Mesendoderm (in vitro differentiated cells): ENCODE measurements around the gene GNG14.

ENCODE experiments used
- DNase-seq: peaks from one replicate; pipeline ENCODE4 v3.0.0; 2013
- H2AK5ac ChIP-seq: 2 replicates; pipeline ENCODE4 v1.6.1; 2013; ENCODE audit warnings: low read length, inconsistent platforms
- H2BK120ac ChIP-seq: 2 replicates; pipeline ENCODE4 v1.6.1; 2013; ENCODE audit warnings: low read depth, mild to moderate bottlenecking, low read length, moderate library complexity, mixed read lengths
- H2BK15ac ChIP-seq: replicated peaks from 2 replicates; pipeline ENCODE4 v1.6.1; 2013; ENCODE audit warnings: low read depth, mild to moderate bottlenecking, moderate library complexity
- H2BK5ac ChIP-seq: 2 replicates; pipeline ENCODE4 v1.6.1; 2013; ENCODE audit warnings: low read length, inconsistent platforms
- H3K18ac ChIP-seq: 2 replicates; pipeline ENCODE4 v1.6.1; 2013; ENCODE audit warnings: mild to moderate bottlenecking, low read length, mixed read lengths
- H3K23ac ChIP-seq: one replicate; pipeline ENCODE4 v1.6.1; 2013; ENCODE audit warnings: low read length
- H3K27ac ChIP-seq: 2 replicates; pipeline ENCODE4 v1.5.1; 2013; ENCODE audit warnings: low read depth, mild to moderate bottlenecking, inconsistent platforms, low read length, moderate library complexity
- H3K27me3 ChIP-seq: 2 replicates; pipeline ENCODE4 v1.6.1; 2013; ENCODE audit warnings: low read length, control low read depth, mild to moderate bottlenecking, inconsistent platforms; ENCODE audit not compliant: insufficient read depth, poor library complexity
- H3K36me3 ChIP-seq: 2 replicates; pipeline ENCODE4 v1.6.1; 2013; ENCODE audit warnings: low read length, inconsistent platforms; ENCODE audit not compliant: control insufficient read depth, insufficient read depth
- H3K4ac ChIP-seq: one replicate; pipeline ENCODE4 v1.6.1; 2013; ENCODE audit warnings: low read depth, mild to moderate bottlenecking, low read length, moderate library complexity
- H3K4me1 ChIP-seq: 2 replicates; pipeline ENCODE4 v1.6.1; 2013; ENCODE audit warnings: low read depth, low read length, inconsistent platforms; ENCODE audit not compliant: control insufficient read depth
- H3K4me2 ChIP-seq: 2 replicates; pipeline ENCODE4 v1.6.1; 2013; ENCODE audit warnings: low read length
- H3K4me3 ChIP-seq: 2 replicates; pipeline ENCODE4 v1.5.1; 2013; ENCODE audit warnings: mild to moderate bottlenecking, low read length
- H3K56ac ChIP-seq: one replicate; pipeline ENCODE4 v1.6.1; 2013; ENCODE audit warnings: low read length
- H3K79me1 ChIP-seq: 2 replicates; pipeline ENCODE4 v1.6.1; 2013; ENCODE audit warnings: low read length, inconsistent platforms
- H3K79me2 ChIP-seq: 2 replicates; pipeline ENCODE4 v1.6.1; 2013; ENCODE audit warnings: mild to moderate bottlenecking, low read length; ENCODE audit not compliant: control insufficient read depth, insufficient read depth
- H3K9ac ChIP-seq: 2 replicates; pipeline ENCODE4 v1.6.1; 2013; ENCODE audit warnings: low read length, inconsistent platforms
- H4K5ac ChIP-seq: one replicate; pipeline ENCODE4 v1.6.1; 2013; ENCODE audit warnings: low read length
- H4K8ac ChIP-seq: one replicate; pipeline ENCODE4 v1.6.1; 2013; ENCODE audit warnings: low read depth, mild to moderate bottlenecking, control low read depth, low read length, moderate library complexity
- WGBS: extraction: QIAGEN DNeasy Blood & Tissue Kit; methylation state at CpG from one replicate; pipeline ENCODE4 v1.1.7; 2013; ENCODE audit warnings: low lambda C conversion rate, missing lambda C conversion rate; ENCODE audit not compliant: insufficient coverage; ENCODE audit errors: extremely low coverage; 5-methylcytosine and 5-hydroxymethylcytosine counted together

The GNG14 gene

GRCh38 chr19:12681074-12681987 lies 6.5 kb upstream of the GNG14 start, which contains the start of gene DHPS:
Gene DHPS (minus strand): TSS chr19:12681880. CDS start chr19:12681766, 114 bp downstream.
- peak within 1 kb of the TSS; percentile 69 for H2BK5ac ChIP-seq
- H3K23ac ChIP-seq: peak within 1 kb of the TSS; percentile 94
- H2BK15ac ChIP-seq: no peak within 1 kb of the TSS
- no CpG with 5 or more reads among the region's 68 CpGs for WGBS
- no peak within 1 kb of the TSS for H2AK5ac ChIP-seq
- H3K79me2 ChIP-seq: peaks cover 5% of the 10 kb centered on the region
- H3K56ac ChIP-seq: peak within 1 kb of the TSS; percentile 99
- H3K27ac ChIP-seq: peak within 1 kb of the TSS; percentile 97
- peak within 1 kb of the TSS; percentile 87 for H3K4ac ChIP-seq
- no peak within 1 kb of the TSS for H4K8ac ChIP-seq
- H3K36me3 ChIP-seq: peaks cover 6% of the 10 kb centered on the region
- peak; percentile 100 for DNase-seq
- H2BK120ac ChIP-seq: no peak within 1 kb of the TSS
- H3K4me2 ChIP-seq: peak within 1 kb of the TSS; percentile 42
- H3K4me3 ChIP-seq: peak within 1 kb of the TSS; percentile 97
- no peaks in the 10 kb centered on the region for H3K27me3 ChIP-seq
- H3K18ac ChIP-seq: peak within 1 kb of the TSS; percentile 81
- no peaks in the 10 kb centered on the region for H3K4me1 ChIP-seq
- H3K79me1 ChIP-seq: peaks cover 5% of the 10 kb centered on the region
- H4K5ac ChIP-seq: no peak within 1 kb of the TSS
- H3K9ac ChIP-seq: peak within 1 kb of the TSS; percentile 99

GRCh38 chr19:12685831-12686230 lies 2.0 kb upstream of the GNG14 start:
- Histone ChIP-seq H4K5ac (no peak overlapping the region), H3K27me3 (no peaks in the 10 kb centered on the region), H2AK5ac (no peak overlapping the region), H3K56ac (no peak overlapping the region), H3K36me3 (no peaks in the 10 kb centered on the region), H3K4ac (no peak overlapping the region), H3K4me2 (no peak overlapping the region), H3K4me3 (no peak overlapping the region), H3K79me2 (no peaks in the 10 kb centered on the region), H3K23ac (no peak overlapping the region), H2BK5ac (no peak overlapping the region), H3K18ac (no peak overlapping the region), H3K79me1 (no peaks in the 10 kb centered on the region), H4K8ac (no peak overlapping the region), H2BK15ac (no peak overlapping the region), H3K27ac (no peak overlapping the region), H3K9ac (no peak overlapping the region), H3K4me1 (no peaks in the 10 kb centered on the region), H2BK120ac (no peak overlapping the region)
- WGBS: no CpG with 5 or more reads among the region's 3 CpGs
- DNase-seq: no peak

GRCh38 chr19:12689012-12689411 lies 1.2 kb downstream of the GNG14 start:
- no peak overlapping the region for H2AK5ac ChIP-seq
- WGBS: no CpG with 5 or more reads among the region's 12 CpGs
- no peaks in the 10 kb centered on the region for H3K27me3 ChIP-seq
- no peak for DNase-seq
- no peaks in the 10 kb centered on the region for H3K79me1 ChIP-seq
- no peak overlapping the region for H3K56ac ChIP-seq
- no peak overlapping the region for H3K4ac ChIP-seq
- H3K23ac ChIP-seq: no peak overlapping the region
- H2BK120ac ChIP-seq: no peak overlapping the region
- no peak overlapping the region for H4K8ac ChIP-seq
- H2BK15ac ChIP-seq: no peak overlapping the region
- H3K4me3 ChIP-seq: no peak overlapping the region
- H4K5ac ChIP-seq: no peak overlapping the region
- no peak overlapping the region for H3K4me2 ChIP-seq
- H3K18ac ChIP-seq: no peak overlapping the region
- no peaks in the 10 kb centered on the region for H3K79me2 ChIP-seq
- H3K36me3 ChIP-seq: no peaks in the 10 kb centered on the region
- no peak overlapping the region for H3K27ac ChIP-seq
- no peak overlapping the region for H2BK5ac ChIP-seq
- no peak overlapping the region for H3K9ac ChIP-seq
- no peaks in the 10 kb centered on the region for H3K4me1 ChIP-seq

GRCh38 chr19:12689581-12690216 lies 1.9 kb downstream of the GNG14 start:
- no peaks in the 10 kb centered on the region for H3K36me3 ChIP-seq
- H2BK120ac ChIP-seq: no peak overlapping the region
- H3K56ac ChIP-seq: no peak overlapping the region
- H3K4me2 ChIP-seq: no peak overlapping the region
- no peak overlapping the region for H2BK15ac ChIP-seq
- no peak overlapping the region for H3K4me3 ChIP-seq
- DNase-seq: no peak
- no peak overlapping the region for H2BK5ac ChIP-seq
- H3K23ac ChIP-seq: no peak overlapping the region
- no peak overlapping the region for H3K27ac ChIP-seq
- no peak overlapping the region for H3K18ac ChIP-seq
- no peaks in the 10 kb centered on the region for H3K4me1 ChIP-seq
- H3K9ac ChIP-seq: no peak overlapping the region
- no peak overlapping the region for H3K4ac ChIP-seq
- no peak overlapping the region for H4K5ac ChIP-seq
- no peak overlapping the region for H2AK5ac ChIP-seq
- H4K8ac ChIP-seq: no peak overlapping the region
- H3K79me1 ChIP-seq: no peaks in the 10 kb centered on the region
- WGBS: no CpG with 5 or more reads among the region's 26 CpGs
- no peaks in the 10 kb centered on the region for H3K27me3 ChIP-seq
- H3K79me2 ChIP-seq: no peaks in the 10 kb centered on the region

- no peaks in the 10 kb centered on the region for H3K4me1 ChIP-seq
- H2BK5ac ChIP-seq: no peak overlapping the region
- H3K18ac ChIP-seq: no peak overlapping the region
- H4K8ac ChIP-seq: no peak overlapping the region
- H3K9ac ChIP-seq: no peak overlapping the region
- H3K56ac ChIP-seq: no peak overlapping the region
- H3K27me3 ChIP-seq: no peaks in the 10 kb centered on the region
- no peak overlapping the region for H2AK5ac ChIP-seq
- no peaks in the 10 kb centered on the region for H3K36me3 ChIP-seq
- H3K79me1 ChIP-seq: no peaks in the 10 kb centered on the region
- H3K4me3 ChIP-seq: no peak overlapping the region
- no peak overlapping the region for H2BK120ac ChIP-seq
- H3K23ac ChIP-seq: no peak overlapping the region
- H3K27ac ChIP-seq: no peak overlapping the region
- no peaks in the 10 kb centered on the region for H3K79me2 ChIP-seq
- H3K4ac ChIP-seq: no peak overlapping the region
- H4K5ac ChIP-seq: no peak overlapping the region
- no peak overlapping the region for H2BK15ac ChIP-seq
- no CpG with 5 or more reads among the region's 5 CpGs for WGBS
- H3K4me2 ChIP-seq: no peak overlapping the region
- no peak for DNase-seq
Observed at GRCh38 chr19:12692960-12693359, 5.2 kb downstream of the GNG14 start.
